OCI-LY1 (cell line): ENCODE results near the gene OSMR.

Source experiments
- EZH2 ChIP-seq: fragments of 200-600 bp; sonication (generic), shearing (Covaris generic); IDR thresholded peaks from 2 replicates; pipeline ENCODE4 v1.8.0; 2017; ENCODE audit warnings: borderline replicate concordance, mixed run types, mild to moderate bottlenecking, antibody characterized with exemption, low read length, moderate library complexity, mixed read lengths
- TF ChIP-seq, protein P1 (sequence below): fragments of 200-600 bp; sonication (generic), shearing (Covaris generic); IDR thresholded peaks from 2 replicates; pipeline ENCODE4 v1.5.1; 2017; ENCODE audit warnings: mild to moderate bottlenecking, antibody characterized with exemption, low read length, moderate library complexity, mixed read lengths

DNA sequence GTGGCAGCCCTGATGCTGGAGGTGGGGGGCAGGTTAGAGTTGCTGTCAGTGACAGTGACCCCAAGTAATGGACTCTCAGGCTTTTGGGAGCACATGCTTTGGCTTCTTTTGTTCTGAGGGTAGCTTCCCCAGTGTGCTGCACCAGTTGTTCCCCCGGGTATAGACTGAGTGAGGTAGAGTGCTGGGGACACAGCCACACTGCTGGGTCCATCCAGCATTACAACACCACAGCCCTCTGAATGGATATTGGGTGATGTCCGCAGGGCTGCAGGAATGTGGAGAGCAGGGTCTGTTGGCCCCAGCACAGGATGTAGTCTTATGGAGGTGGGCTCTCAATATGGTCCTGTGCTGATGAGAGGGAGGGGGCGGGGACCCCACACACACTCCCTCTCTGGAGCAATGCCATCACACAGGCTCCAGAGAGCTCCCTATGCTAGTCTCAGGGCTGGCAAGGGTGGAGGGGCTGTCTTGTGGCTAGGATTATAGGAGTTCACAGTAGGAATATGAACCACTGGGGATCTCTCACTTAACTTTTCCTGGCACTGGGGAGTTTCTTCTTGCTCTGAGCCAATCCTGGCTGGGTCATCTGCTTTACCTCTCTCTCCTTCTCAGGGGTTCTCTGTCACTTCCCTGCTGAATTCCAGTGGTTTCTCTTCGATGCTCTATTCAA lies 20.7 kb downstream of the OSMR start:
- no peak for TF ChIP-seq EZH2
- TF ChIP-seq, protein P1, sequence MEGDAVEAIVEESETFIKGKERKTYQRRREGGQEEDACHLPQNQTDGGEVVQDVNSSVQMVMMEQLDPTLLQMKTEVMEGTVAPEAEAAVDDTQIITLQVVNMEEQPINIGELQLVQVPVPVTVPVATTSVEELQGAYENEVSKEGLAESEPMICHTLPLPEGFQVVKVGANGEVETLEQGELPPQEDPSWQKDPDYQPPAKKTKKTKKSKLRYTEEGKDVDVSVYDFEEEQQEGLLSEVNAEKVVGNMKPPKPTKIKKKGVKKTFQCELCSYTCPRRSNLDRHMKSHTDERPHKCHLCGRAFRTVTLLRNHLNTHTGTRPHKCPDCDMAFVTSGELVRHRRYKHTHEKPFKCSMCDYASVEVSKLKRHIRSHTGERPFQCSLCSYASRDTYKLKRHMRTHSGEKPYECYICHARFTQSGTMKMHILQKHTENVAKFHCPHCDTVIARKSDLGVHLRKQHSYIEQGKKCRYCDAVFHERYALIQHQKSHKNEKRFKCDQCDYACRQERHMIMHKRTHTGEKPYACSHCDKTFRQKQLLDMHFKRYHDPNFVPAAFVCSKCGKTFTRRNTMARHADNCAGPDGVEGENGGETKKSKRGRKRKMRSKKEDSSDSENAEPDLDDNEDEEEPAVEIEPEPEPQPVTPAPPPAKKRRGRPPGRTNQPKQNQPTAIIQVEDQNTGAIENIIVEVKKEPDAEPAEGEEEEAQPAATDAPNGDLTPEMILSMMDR = no peak
